Stomach (tissue), 9 donors: Measurements from ENCODE around the gene LAMB2. TPM values are rescaled to one million over a fixed set of nuclear protein-coding genes. Genes with fewer than 3 reads are reported as not detected.
A peak's percentile ranks its signal among the peaks of the same experiment; 100 is the strongest.

ENCODE experiments used
- DNase-seq, 2 donors: peaks; one replicate each; pipeline versions ENCODE4 v3.0.0 to v3.0.0-alpha.2; 2013 to 2019
- H3K27ac ChIP-seq, 5 donors: fragments of 200-600 bp in 4 of 5; sonication (generic) in 4 of 5; one replicate each; pipeline ENCODE4 v1.5.1; 2013 to 2019; ENCODE audit warnings: mild to moderate bottlenecking in 1 of 5, moderate library complexity in 1 of 5
- H3K27me3 ChIP-seq, 3 donors: fragments of 200-600 bp; sonication (generic); one replicate each; pipeline ENCODE4 v1.5.1; 2017 to 2019; ENCODE audit warnings: mixed run types in 1 of 3
- H3K36me3 ChIP-seq, 4 donors: fragments of 200-600 bp; sonication (generic); 1 replicate in 3 of 4; 2 replicates in 1 of 4; pipeline ENCODE4 v1.5.1; 2016 to 2019
- H3K4me1 ChIP-seq, 4 donors: fragments of 200-600 bp; sonication (generic); one replicate each; pipeline ENCODE4 v1.5.1; 2016 to 2019
- H3K4me3 ChIP-seq, 4 donors: fragments of 200-600 bp; sonication (generic) in 3 of 4; one replicate each; pipeline ENCODE4 v1.5.1; 2016 to 2019; ENCODE audit warnings: mild to moderate bottlenecking in 1 of 4
- H3K9me3 ChIP-seq, 4 donors: fragments of 200-600 bp; sonication (generic); one replicate each; pipeline ENCODE4 v1.5.1; 2016 to 2019
- EP300 ChIP-seq: sonication (generic); formaldehyde crosslinking; IDR thresholded peaks from one replicate; pipeline ENCODE4 v1.6.1; 2017; ENCODE audit warnings: antibody characterized with exemption
- POLR2A ChIP-seq, 4 donors: fragments of 450-650 bp; IDR thresholded peaks; one replicate each; pipeline ENCODE4 v1.6.1; 2016; ENCODE audit warnings: antibody characterized with exemption in 4 of 4, control low read depth in 2 of 4, mild to moderate bottlenecking in 1 of 4, moderate library complexity in 1 of 4
- POLR2AphosphoS5 ChIP-seq, 3 donors: sonication (generic); formaldehyde crosslinking; IDR thresholded peaks; one replicate each; pipeline ENCODE4 v1.6.1; 2016; ENCODE audit warnings: antibody characterized with exemption in 3 of 3
- WGBS, 5 donors: extraction: QIAGEN DNeasy Blood & Tissue Kit in 3 of 5; methylation state at CpG; one replicate each; pipeline versions ENCODE4 v1.1.5 to v1.1.7; 2013 to 2018; 5-methylcytosine and 5-hydroxymethylcytosine counted together
- intact Hi-C: fragments of 100-400 bp; cut with DNase I; formaldehyde crosslinking; loops from one replicate; pipeline ENCODE4 v1.15.1; 2023; ENCODE audit warnings: low total_unique reads
- polyA plus RNA-seq, 3 donors: library from polyadenylated mRNA; stranded (reverse); fragments of 200-250 nt; gene quantifications; one replicate each; pipeline ENCODE4 v1.2.3, GENCODE V29; 2013
- total RNA-seq, 5 donors: library from RNA; depleted of rRNA; stranded (reverse); fragments of >200 nt; gene quantifications; one replicate each; pipeline versions ENCODE4 v1.1.0 to v1.2.3, GENCODE V29; 2014 to 2016
- TF ChIP-seq, protein P1 (sequence below), 7 experiments: fragments of 450-650 bp in 4 of 7; fragments of 200-600 bp in 3 of 7; sonication (generic) in 3 of 7; IDR thresholded peaks; one replicate each; pipeline ENCODE4 v1.5.1; 2016 to 2019; ENCODE audit warnings: antibody characterized with exemption in 7 of 7, control low read depth in 2 of 7, mild to moderate bottlenecking in 1 of 7
- donor health status: healthy with polysubstance abuse.
- donor health status: Bipolar disorder and iron deficiency.
- donor health status: healthy.

Gene LAMB2
- total and polyA plus RNA-seq, 8 donors: 195 to 578 (median 324) TPM

GRCh38 chr3:49166752-49167556 is 34.1 kb upstream of the LAMB2 start:
- Histone ChIP-seq H3K27me3 (no peaks in the 10 kb centered on the region), H3K9me3 (no peaks in the 10 kb centered on the region), H3K36me3 (peaks cover 21 to 25% (median 23%) of the 10 kb centered on the region in 4 donors), H3K4me1 (peaks cover 27 to 53% (median 43%) of the 10 kb centered on the region in 4 donors), H3K27ac (peak overlapping the region in 4 of 5 donors; percentile 88 to 95 (median 92)), H3K4me3 (peak overlapping the region; percentile 94 to 100 (median 99))
- intact Hi-C loops: loop anchor here (10.0 kb wide), 1 partner anchor 278 kb away; no protein-coding TSS in a partner anchor
- WGBS, 5 donors: 89 to 95% (median 93%) methylated on average over 6 of the region's 6 CpGs
- DNase-seq: no peak
- no peak for TF ChIP-seq POLR2AphosphoS5 (IDR thresholded peaks at IDR 0.05)
- no peak for TF ChIP-seq POLR2A (IDR thresholded peaks at IDR 0.05)
- TF ChIP-seq EP300: no peak
- TF ChIP-seq, protein P1, sequence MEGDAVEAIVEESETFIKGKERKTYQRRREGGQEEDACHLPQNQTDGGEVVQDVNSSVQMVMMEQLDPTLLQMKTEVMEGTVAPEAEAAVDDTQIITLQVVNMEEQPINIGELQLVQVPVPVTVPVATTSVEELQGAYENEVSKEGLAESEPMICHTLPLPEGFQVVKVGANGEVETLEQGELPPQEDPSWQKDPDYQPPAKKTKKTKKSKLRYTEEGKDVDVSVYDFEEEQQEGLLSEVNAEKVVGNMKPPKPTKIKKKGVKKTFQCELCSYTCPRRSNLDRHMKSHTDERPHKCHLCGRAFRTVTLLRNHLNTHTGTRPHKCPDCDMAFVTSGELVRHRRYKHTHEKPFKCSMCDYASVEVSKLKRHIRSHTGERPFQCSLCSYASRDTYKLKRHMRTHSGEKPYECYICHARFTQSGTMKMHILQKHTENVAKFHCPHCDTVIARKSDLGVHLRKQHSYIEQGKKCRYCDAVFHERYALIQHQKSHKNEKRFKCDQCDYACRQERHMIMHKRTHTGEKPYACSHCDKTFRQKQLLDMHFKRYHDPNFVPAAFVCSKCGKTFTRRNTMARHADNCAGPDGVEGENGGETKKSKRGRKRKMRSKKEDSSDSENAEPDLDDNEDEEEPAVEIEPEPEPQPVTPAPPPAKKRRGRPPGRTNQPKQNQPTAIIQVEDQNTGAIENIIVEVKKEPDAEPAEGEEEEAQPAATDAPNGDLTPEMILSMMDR (IDR thresholded peaks at IDR 0.05): no peak

DNA sequence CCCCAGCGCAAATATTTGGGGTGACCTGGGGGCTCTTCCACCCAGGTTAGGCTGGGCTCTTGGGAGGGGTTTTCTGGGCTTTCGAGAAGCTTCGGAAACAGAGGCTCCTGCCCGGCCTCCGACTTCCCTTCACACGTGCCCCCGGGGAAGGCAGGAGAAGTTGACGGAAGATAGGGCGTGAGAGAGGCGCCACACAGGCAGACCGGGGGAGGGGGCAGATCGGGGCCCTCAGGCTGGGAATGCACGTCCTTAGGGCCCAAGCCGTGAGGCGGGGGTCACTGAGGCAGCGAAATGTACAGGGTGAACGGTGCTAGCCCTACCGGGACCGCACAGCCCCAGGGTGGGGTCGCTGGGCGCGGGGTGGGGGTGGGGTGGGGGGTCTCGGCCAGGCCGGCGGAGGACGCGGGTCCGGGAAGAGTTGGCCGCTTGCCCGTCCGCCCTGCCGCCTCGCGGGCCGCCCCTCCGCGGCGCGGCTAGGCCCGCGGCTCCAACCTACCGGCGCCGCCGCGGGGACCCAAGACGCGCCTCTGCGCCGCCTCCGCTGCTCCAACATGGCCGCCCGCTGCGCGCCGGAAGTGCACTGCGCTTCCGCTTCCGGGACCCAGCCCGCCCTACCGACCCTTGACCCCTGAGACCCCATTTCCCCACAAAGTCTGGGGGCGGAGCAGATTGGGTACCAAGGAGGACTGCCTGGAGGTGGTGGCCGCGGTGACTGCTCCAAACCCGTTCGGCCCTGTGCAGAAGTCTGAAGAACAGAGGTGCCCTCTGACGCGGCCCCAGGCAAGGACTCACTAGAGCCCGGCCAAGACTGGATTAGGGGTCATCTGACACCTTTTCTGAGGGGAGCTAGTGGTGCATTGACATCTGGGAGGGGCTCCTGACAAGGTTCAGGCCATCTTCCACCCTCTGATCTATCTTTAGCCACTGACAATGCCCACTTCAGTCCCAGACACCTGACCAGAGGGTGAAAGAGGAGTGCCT is 33.2 kb upstream of the LAMB2 start, which contains the start of gene CCDC71:
Gene CCDC71, minus strand, starts transcription at position 561 of the 981 bp plus-strand sequence. CDS start 2,123 bp downstream, outside the sequence.
- intact Hi-C loops: loop anchor here (10.0 kb wide), 1 partner anchor 279 kb away; no protein-coding TSS in a partner anchor
- WGBS, 5 donors: 3 to 4% (median 4%) methylated on average over 9 to 69 of the region's 69 CpGs
- H3K9me3 ChIP-seq: no peaks in the 10 kb centered on the region
- peak; percentile 75 to 91 (median 79) for TF ChIP-seq POLR2AphosphoS5 (IDR thresholded peaks at IDR 0.05)
- TF ChIP-seq, protein P1 (IDR thresholded peaks at IDR 0.05): no peak
- DNase-seq: peak; percentile 75 to 94
- H3K4me3 ChIP-seq: peak within 1 kb of the TSS; percentile 94 to 100 (median 99)
- peaks cover 21 to 34% (median 32%) of the 10 kb centered on the region in 4 donors for H3K36me3 ChIP-seq
- H3K4me1 ChIP-seq: peaks cover 24 to 55% (median 36%) of the 10 kb centered on the region in 4 donors
- H3K27me3 ChIP-seq: no peaks in the 10 kb centered on the region
- peak within 1 kb of the TSS; percentile 57 to 95 (median 90) for H3K27ac ChIP-seq

- Histone ChIP-seq H3K4me3 (peak overlapping the region; percentile 94 to 100 (median 99)), H3K27ac (peak overlapping the region in 4 of 5 donors; percentile 88 to 95 (median 92)), H3K9me3 (no peaks in the 10 kb centered on the region), H3K27me3 (no peaks in the 10 kb centered on the region), H3K36me3 (peaks cover 21 to 37% (median 32%) of the 10 kb centered on the region in 4 donors), H3K4me1 (peaks cover 19 to 47% (median 27%) of the 10 kb centered on the region in 4 donors)
- WGBS, 5 donors: 30 to 41% (median 35%) methylated on average over 5 to 6 of the region's 6 CpGs
- no peak for DNase-seq
- intact Hi-C loops: loop anchor here (10.0 kb wide), 1 partner anchor 280 kb away; no protein-coding TSS in a partner anchor
- TF ChIP-seq POLR2AphosphoS5 (IDR thresholded peaks at IDR 0.05) (no peak), POLR2A (IDR thresholded peaks at IDR 0.05) (no peak)
- TF ChIP-seq, protein P1 (IDR thresholded peaks at IDR 0.05): no peak
Measured at GRCh38 chr3:49164983-49165720, 32.3 kb upstream of the LAMB2 start.
